ENCODE measurements around the gene LY6G5C.

The LY6G5C gene

DNA sequence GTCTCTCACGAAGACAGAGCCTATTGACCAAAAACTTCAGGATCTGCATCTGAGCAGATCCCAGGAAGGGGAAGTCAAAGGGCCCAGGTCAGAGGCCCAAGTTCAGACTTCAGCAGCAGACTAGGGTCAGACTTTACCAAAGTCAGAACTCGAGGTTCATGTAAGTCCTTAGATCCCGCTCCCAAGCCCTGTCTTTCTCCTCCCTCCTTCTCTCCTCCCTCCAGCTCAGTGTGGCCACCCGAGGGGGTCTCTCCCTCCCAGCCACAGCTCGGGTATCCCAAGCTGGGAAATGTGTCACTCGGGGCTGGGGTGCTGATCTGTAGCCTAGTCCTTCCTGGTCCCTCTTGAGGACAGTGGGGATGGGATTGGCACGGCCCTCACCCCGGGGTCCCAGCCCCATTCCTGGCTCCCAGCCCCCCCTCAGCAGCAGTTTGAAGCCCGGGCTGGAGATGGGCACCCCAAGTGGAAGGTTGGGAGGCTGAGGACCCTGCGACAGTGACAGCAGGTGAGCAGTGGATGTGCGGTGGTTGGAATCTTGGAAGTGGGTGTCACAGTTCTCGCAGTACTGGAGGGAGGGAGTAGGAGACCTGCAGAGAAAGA is 18.6 kb downstream of the LY6G5C start:
- DNase-seq (ENCODE audit: low spot score) = no peak

DNA sequence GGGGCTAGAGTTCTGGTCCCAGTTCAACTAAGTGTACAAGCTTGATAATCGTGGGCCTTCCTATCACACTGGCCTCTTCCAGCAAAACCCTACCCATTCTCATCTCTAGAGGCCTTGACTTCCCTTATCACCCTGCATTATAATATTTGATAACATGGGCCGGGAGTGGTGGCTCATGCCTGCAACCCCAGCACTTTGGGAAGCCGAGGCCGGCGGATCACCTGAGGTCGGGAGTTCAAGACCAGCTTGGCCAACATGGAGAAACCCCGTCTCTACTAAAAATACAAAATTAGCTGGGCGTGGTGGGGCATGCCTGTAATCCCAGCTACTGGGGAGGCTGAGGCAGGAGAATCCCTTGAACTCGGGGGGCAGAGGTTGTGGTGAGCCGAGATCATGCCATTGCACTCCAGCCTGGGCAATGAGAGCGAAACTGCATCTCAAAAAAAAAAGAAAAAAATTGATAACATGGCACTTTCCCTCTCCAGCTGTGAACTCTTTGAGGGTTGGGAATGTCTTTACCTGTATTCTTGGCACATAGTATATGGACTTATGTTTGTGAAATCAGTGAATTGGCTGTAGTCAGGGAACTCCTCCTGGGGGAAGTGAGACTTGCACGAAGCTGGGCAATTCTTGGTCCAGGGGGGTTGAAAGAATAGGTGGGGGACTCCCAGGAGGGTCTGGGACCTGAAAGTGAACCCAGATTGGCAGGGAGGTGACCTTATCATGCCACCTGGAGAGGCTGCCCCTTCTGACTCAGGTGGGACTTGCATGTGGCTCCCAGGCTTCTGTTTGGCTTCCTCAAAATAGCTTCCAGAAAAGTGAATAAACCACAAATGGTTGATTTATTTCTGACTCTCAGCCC is 19.4 kb downstream of the LY6G5C start:
- no peak for DNase-seq (ENCODE audit: low spot score)

DNA sequence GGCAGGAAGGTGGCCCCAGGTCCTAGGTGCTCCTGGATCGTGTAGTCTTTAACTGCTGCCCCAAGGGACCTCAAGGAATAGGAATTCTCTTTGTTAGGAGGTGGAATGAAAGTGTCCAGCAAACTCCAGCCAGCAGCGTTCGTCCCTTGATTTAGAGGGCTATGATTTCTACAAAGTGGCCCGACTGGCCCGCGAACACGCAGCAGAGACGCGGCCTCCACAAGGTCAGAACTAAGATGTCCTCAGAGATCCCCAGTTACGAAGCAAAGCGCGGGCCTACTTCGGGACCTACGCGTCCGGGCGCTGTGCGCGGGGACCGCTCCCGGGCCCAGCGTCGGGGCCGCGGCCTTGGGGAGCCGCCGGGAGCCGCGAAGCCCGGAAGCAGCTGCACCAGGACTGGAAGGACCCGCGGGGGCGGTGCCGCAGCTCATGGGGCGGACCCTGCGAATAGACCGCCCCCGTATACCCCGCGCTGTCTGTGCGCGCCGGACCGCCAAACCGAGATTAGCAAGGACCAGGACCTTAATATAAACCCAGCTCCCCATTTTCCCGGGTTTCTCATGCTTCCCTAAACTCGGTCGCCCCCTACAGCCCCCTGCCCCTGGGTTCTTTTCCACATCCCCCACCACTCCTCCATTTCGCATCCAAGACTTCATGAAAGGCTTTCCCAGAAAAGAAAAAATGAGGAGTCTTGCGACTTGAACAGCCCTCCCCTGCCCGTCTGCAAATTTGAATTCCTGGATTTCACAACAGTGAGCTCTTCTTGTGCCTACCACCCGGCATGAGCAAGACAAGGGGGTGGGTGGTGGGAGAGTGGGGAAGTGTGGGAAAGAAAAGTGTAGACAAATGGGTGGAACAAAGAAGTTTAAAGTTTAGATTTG is 20.2 kb downstream of the LY6G5C start, which contains the start of gene C6orf47:
Gene C6orf47, minus strand, starts transcription at position 398 of the 881 bp plus-strand sequence. CDS start 831 bp downstream, outside the sequence.
- peak; percentile 80 for DNase-seq (ENCODE audit: low spot score)

DNA sequence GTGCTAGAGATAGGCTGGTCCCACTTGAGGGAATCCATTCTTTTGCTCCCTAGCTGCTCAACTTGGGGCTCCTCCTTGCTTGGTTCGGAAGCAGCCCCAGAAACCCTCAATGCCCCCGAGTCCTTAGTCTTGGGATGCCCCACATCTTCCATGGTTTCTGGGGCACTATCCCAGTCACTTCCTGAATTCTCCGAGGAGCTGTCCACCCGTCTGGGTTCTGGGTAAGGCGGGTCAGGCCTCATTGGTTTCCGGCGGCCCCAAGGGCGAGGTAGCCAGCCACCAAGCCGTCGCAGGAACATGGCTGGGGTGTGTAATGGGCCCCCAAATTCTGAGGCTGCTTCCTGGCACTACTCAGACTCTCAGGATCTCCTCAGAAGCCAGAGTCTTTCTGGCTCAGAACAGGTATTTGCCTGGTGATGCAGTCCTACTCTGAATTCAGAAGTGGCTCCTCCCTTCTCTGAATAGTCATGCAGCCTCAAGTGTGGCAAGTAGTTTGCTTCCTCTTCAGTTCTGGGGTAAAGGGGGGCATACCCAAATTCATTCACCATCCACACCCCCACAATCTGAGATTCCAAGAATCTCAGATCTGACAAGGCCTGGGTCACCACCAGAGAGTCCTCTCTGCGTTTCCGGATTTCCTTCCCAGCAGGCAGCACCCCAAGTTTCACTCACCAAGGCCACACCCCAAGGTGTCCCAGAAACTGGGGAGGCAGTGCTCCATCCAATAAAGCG is 21.1 kb downstream of the LY6G5C start:
- no peak for DNase-seq (ENCODE audit: low spot score)

DNA sequence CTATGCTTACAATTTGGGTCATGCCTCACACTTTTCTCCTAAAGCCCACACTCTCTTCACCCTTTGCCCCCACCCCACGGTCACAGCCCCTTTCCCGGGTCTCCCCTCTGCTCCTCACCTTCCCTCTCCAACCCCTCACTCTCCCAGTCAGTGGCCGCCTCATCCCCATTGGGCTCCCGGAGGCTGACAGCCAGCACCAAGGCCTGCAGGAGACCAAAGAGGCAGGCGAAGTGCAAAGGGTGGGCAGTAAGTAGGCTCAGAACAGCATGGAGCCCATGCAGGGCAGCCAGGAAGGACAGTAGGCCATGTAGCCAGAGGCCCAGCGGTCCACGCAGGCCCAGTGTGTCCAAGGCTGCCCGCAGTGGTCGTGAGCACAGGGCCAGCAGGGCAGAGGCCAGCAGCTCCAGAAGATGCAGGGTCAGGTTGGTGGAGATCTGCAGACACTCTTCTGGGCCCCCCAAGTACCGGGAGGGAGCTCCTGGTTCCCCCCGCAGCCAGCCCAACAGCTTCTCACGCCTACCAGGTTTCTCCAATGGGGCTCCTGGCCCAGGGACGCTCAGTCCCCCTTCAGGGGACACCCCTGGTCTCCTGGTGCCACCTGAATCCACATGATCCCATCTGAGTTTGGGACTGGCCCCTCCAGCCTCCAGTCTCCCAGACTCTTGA is 21.8 kb downstream of the LY6G5C start:
- DNase-seq (ENCODE audit: low spot score) = no peak

DNA sequence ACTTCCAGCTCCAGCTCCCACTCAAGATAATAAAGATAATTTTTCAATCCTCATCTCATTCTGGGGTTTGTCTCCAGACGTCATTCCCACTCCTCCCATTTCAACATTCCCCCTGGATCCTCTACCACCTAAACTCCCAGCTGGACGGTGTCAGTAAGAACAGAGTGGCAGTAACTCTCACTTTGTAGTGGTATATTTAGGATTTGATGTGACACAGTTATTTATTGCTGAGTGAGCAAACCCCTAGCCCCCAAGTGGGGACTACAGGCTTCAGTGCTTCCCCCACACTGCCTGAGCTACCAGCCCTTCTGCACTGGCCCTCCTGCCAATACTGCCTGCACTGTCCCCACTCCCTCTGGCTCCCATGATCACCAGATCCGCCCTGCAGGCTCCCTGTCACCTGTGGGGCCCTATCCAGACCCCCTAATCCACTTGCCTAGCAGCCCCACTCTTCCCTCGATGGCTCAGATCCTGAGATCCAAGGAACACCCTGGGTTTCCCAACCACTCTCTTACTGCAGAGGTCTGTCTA is 22.6 kb downstream of the LY6G5C start:
- DNase-seq (ENCODE audit: low spot score) = no peak

DNA sequence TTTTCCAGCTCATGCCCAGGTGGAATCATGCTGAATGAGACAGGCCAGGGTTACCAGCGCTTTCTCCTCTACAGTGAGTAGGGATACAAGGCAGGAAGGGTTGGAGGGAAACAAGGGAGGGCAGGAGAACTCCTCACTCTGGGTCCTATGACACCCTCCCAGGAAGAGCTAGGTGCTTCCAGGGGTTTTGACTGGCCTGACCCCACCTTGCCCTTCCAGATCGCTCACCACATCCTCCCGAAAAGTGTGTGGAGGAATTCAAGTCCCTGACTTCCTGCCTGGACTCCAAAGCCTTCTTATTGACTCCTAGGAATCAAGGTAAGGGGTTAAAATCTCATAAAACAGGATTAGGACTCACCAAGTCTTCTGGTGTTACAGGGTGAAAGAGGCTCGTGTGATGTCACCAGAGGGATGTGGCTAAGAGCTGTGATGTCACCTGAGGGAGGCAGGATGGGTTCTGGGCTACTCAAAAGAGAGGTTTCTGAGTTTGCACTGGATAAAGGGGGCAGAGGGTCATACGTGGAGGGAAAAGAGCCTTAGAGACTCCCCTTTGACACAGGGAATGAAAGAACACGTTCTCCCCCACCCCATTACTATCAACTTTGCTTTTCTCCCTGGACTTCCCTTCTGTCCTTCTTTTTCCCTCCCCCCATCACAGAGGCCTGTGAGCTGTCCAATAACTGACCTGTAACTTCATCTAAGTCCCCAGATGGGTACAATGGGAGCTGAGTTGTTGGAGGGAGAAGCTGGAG is 23.3 kb downstream of the LY6G5C start:
- DNase-seq (ENCODE audit: low spot score) = no peak

DNA sequence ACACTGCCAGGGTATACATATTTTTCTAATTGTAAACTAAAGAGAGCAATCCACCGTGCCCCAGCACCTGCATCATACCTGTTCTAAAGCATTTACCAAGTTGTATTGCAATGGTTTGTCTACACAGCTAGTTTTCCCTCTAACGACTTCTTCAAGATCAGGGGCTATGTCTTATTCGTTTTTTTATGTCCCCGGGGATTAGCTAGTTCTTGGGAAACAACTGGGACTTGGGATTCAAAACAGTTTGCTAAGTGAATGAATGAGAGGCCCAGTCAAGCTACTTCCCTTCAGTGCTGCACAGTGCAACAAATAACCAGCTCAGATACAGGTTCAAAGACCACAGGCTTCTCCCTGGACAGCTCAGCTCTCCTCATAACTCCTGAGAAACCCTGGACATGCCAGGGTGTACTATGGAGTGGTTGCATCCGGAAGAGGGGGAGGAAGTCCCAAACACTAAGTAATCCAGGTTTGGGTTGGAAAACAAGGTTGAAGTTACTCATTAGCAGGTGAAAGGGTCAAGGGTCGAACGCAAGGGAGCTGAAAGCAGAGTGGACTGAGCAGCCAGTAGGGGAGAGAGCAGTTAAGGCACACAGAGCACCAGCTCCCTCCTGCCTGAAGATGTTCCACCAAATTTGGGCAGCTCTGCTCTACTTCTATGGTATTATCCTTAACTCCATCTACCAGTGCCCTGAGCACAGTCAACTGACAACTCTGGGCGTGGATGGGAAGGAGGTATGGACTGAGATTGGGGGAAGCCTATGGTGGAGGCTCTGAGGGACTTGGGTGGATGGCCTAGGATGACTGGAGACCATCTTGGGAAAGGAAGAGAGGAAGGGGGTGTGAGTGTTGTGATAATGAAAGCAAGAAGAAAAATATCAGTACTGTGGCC is 25.3 kb downstream of the LY6G5C start, which contains the start of gene APOM:
Gene APOM, plus strand, starts transcription at position 546 of the 889 bp plus-strand sequence. Its CDS starts 73 bp downstream, at position 619.
- peak; percentile 72 for DNase-seq (ENCODE audit: low spot score)

DNA sequence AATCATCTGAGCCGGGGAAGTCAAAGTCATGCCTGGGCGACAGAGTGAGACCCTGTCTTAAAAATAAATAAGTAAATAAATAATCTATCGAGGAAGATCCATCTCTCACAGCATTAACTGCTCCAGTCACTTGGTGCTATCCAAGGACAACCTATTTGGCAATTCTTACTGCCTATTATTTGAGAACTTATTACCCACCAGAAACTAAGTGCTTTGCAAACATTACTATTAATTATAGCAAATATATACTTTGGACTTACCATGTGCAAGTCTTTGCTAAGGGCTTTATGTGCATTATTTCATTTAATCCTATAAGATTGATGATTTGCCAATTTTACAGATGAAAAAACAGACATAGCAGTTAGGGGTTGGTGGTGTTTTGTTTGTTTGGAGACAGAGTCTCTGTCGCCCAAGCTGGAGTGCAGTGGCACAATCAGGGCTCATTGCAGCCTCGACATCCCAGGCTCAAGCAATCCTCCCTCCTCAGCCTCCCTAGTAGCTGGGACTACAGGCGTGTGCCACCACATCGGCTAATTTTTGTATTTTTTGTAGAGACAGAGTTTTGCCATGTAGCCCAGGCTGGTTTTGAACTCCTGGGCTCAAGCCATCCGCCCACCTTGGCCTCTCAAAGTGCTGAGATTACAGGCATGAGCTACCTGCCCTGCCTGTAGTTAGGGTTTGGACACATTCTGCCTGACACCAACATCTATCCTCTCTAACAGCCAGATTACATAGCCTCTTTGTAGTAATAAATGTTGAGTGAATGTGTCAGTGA is 26.1 kb downstream of the LY6G5C start:
- no peak for DNase-seq (ENCODE audit: low spot score)

DNA sequence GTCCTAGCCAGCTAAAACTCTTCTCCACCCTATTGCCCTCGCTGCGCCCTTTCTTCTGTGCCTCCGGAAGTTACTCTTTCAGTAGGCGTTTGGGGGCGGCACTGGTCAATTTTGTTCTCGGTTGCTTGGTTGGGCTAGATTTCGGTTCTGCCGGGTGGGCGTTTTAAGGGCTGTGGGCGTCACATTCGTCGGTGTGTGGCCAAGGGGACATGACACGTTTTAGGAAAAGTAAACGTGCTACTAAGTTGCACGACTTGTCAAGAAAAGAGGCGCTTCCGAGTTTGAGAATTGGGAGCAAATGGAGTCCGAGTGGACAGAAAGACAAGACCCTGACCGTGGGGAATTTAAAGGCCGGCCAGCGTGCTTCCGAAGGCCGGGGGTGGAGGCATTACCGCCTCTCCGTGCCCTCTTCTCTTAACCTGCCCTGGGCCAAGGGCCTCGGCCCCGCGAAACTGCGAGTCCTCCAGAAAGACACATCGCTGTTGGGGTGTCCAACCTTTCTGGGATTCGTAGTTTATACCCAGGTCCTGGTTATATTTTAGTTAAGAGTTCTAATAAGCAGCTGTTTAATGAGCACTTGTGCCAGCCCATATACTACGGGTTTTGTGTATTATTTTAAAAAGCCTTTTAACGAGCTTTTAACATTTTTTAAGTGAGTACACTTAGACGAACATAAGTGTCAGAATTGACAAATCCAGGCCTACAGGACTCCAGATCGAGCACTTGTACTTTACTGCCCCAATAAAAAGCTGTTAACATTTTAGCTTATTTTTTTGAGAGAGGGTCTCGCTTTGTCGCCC is 27.7 kb downstream of the LY6G5C start:
- peak; percentile 89 for DNase-seq (ENCODE audit: low spot score)

DNA sequence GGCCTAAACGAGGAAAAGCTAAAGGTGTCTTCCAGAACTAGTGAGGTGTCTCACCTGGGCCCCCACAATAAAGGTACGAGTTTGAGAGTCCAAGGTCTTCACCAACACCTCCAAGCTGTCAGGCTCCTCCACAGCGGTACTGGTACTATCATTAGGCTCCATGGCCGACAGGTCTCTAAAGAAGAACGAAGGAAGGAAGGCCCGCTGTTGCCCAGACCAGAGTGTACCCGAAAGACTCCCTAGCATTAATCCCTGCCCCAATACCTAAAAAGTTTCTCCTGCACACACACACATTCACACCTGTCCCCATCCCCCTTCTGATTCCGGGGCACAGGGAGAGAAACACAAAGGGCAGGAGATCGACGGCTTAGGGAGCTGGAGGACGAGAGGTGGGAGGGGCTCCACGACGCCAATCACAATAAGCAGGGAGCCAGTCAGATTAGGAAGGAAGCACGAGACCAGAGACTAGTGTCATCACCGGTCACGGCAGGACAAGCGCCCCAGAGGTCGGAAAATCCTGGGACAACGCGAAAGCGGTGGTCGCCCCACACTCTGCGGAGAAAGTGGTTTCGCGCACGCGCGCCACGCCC is 29.2 kb downstream of the LY6G5C start:
- peak; percentile 74 for DNase-seq (ENCODE audit: low spot score)

DNA sequence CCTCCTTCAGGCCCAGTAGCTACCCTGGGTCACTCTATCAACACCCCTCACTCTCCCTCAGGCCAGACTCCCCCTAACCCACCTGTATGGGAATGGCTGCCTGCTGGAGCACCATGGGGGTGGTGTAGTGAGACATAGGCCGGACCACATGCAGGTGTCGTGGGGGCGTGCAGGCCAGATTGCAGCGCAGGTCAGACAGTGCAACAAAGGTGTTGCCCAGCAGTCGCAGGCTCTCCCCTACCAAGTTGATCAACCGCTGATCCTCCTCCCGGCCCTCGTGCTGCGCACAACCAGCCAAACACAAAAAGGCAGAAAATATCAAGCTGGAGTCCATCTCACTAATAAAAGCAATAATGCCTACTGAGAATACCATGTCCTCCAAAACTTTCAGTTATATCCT is 35.5 kb downstream of the LY6G5C start:
- DNase-seq (ENCODE audit: low spot score) = no peak

DNA sequence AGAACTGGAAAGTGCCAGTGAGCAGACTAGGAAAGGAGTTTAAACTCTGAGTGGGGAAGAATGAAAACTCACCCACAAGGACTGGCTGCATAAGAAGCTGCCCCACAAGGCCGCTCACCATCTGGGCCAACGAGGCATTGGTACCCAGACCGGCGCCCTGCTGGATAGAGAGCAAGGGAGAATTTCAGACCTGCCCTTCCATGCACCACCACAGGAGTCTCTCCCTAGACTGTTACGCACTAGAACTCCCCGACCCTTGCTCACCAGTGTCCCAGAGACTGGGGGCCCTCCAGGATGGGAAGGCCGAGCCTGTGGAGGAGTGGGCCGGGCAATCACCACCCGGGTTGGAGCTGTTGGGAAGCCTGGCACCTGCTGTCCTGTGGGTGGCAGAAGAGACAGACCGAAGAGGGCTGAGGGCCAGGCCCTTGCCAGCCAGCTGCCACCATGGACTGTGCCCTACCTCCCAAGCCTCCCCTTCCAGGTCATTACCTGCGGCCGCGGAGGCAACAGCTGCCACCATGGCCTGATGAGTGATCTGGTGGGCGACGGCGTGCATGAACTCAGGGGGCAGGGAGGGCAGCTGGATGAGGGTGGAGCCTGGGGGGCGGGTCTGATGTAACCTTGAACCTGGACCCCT is 36.9 kb downstream of the LY6G5C start:
- no peak for DNase-seq (ENCODE audit: low spot score)

DNA sequence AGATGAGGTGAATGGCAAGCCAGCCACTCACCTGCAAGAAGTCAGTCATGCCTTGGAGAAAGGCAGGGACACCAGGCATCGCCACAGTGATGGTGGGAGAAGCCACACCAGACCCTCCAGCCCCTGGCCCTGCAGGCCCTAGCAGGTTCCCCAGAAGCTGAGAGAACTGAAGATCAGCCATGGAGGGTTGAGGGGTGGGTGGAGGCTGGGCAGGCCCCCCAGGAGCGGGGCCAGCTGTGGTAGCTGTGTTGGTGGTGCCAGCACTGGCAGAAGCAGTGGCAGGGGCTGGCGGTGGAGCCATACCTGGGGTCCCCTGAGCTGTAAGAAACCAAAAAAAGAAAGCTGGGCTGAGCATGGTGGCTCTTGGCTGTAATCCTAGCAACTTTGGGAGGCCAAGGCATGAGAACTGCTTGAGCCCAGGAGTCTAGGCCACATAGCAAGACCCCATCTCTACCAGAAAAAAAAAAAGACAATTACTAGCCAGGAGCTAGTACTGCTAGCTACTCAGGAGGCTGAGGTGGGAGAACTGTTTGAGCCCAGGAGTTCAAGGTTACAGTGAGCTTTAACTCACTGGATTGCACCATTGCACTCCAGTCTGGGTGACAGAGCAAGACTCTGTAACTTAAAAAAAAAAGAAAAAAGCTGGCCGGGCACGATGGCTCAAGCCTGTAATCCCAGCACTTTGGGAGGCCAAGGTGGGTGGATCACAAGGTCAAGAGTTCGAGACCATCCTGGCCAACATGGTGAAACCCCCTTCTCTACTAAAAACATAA is 37.9 kb downstream of the LY6G5C start:
- no peak for DNase-seq (ENCODE audit: low spot score)

DNA sequence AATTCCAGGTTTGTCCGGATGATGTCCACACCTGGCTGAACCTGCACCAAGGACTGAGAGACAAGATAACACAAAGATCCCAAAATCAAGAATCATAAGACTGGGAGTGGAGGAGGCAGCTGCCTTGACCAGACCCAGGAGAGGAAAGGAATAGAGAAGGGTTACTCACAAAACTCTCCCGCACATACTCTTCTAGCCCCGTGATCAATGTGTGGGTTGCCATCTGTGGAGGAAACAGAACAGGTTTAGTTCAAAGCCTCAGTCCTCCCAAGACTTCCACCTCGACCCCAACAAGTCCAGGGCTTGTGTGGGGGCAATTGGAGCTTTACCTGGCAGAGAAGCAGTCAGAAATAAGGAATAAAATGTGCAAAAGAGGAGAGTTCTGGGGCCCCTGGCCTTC is 39.5 kb downstream of the LY6G5C start:
- no peak for DNase-seq (ENCODE audit: low spot score)

DNA sequence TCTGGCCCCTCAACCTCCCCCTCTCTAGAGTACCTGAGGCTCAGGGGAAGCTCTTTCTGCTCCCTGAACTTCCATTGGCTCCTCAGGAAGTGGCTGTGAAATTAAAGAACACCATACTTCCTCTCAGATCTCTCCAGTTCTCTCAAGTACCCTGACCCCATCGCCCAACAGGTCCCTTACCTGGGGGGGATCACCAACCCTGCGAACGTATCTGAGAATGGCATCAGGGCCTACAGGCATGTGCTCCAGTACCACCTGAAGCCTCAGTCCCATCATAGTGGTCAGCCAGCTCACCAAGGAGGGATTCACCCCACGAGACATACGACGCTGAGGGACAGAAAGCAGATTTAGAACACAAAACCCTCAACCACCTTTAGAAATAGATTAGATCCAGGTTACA is 40.3 kb downstream of the LY6G5C start:
- no peak for DNase-seq (ENCODE audit: low spot score)

All from HuH-7 (cell line).